Measurements from ENCODE around the gene C16orf92. TPM values are rescaled to one million over a fixed set of nuclear protein-coding genes. Genes with fewer than 3 reads are reported as not detected.

The C16orf92 gene
- total RNA-seq, 1 donor from 2014 or later = not detected

DNA sequence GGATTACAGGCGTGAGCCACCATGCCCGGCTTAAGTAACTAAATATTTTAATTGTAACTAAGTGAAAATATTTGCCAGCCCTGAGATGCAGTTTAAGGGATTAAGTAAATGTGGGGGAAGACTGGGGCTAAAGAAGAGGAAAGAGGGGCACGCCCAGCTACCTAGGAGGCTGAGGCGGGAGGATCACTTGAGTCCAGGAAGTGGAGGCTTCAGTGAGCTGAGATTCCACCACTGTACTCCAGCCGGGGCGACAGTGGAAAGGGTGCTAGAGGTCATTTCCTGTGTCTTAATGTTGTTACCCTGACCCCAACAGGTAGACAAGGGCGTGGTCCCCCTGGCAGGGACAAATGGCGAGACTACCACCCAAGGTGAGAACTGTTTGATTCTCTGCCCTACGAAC, 45.3 kb downstream of the C16orf92 start:
- Mint-ChIP-seq H3K36me3 (ENCODE audit: low read depth) (peaks cover 35% of the 10 kb centered on the region), H3K27ac (ENCODE audit: unreplicated experiment) (peak overlapping the region; percentile 73)

DNA sequence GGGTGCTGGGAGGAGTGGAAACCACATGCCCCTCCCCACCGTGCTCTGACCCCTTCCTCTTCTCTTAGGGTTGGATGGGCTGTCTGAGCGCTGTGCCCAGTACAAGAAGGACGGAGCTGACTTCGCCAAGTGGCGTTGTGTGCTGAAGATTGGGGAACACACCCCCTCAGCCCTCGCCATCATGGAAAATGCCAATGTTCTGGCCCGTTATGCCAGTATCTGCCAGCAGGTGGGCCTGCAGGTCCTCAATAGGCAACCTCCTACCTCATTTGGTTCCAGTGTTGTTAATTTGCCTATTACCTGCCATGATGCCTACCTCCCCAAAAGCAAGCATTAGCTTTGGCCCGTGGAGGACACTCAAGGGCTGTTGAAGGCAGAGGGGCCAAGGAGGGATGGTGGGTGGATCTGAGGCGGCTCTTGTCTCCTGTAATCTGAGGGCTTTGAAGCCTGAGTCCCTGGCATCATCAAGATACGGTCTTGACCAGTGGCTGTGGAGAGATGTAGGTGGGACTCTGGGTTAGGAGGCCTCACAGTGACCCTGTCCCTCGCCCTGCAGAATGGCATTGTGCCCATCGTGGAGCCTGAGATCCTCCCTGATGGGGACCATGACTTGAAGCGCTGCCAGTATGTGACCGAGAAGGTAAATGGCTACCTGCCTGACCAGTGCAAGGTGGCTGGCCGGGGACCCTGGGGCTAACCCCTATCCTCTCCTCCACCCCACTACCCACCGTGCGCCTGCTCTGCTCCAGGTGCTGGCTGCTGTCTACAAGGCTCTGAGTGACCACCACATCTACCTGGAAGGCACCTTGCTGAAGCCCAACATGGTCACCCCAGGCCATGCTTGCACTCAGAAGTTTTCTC, 46.0 kb downstream of the C16orf92 start:
- peak overlapping the region; percentile 73 for H3K27ac Mint-ChIP-seq (ENCODE audit: unreplicated experiment)

More for the DNA sequence above, 45.3 kb downstream of the C16orf92 start:
- peaks cover 51% of the 10 kb centered on the region for H3K4me1 Mint-ChIP-seq (ENCODE audit: low read depth)
- no peaks in the 10 kb centered on the region for H3K9me3 Mint-ChIP-seq (ENCODE audit: low read depth)
- no peak for DNase-seq (ENCODE audit: low spot score)
- H3K4me3 Mint-ChIP-seq (ENCODE audit: unreplicated experiment) = peak overlapping the region; percentile 58
- no peaks in the 10 kb centered on the region for H3K27me3 Mint-ChIP-seq (ENCODE audit: low read depth)
- TF ChIP-seq, protein P1, sequence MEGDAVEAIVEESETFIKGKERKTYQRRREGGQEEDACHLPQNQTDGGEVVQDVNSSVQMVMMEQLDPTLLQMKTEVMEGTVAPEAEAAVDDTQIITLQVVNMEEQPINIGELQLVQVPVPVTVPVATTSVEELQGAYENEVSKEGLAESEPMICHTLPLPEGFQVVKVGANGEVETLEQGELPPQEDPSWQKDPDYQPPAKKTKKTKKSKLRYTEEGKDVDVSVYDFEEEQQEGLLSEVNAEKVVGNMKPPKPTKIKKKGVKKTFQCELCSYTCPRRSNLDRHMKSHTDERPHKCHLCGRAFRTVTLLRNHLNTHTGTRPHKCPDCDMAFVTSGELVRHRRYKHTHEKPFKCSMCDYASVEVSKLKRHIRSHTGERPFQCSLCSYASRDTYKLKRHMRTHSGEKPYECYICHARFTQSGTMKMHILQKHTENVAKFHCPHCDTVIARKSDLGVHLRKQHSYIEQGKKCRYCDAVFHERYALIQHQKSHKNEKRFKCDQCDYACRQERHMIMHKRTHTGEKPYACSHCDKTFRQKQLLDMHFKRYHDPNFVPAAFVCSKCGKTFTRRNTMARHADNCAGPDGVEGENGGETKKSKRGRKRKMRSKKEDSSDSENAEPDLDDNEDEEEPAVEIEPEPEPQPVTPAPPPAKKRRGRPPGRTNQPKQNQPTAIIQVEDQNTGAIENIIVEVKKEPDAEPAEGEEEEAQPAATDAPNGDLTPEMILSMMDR (IDR thresholded peaks at IDR 0.05) = no peak

DNA sequence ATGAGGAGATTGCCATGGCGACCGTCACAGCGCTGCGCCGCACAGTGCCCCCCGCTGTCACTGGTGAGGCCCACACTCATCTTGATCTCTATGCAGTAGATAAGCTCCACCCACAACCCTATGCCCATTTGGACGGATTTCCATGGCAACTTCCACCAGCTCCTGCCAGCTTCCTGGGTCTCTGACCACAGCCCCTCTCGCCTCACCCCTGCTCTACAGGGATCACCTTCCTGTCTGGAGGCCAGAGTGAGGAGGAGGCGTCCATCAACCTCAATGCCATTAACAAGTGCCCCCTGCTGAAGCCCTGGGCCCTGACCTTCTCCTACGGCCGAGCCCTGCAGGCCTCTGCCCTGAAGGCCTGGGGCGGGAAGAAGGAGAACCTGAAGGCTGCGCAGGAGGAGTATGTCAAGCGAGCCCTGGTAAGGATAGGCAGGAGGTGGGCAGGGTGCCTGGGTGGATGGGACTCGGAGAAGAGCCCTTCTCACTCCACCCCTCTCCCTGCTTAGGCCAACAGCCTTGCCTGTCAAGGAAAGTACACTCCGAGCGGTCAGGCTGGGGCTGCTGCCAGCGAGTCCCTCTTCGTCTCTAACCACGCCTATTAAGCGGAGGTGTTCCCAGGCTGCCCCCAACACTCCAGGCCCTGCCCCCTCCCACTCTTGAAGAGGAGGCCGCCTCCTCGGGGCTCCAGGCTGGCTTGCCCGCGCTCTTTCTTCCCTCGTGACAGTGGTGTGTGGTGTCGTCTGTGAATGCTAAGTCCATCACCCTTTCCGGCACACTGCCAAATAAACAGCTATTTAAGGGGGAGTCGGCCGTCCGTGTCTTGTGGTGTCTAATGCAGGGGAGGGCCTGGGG, 46.8 kb downstream of the C16orf92 start:
- Mint-ChIP-seq H3K27ac (ENCODE audit: unreplicated experiment) (peak overlapping the region; percentile 59), H3K36me3 (ENCODE audit: low read depth) (peaks cover 38% of the 10 kb centered on the region), H3K4me1 (ENCODE audit: low read depth) (peaks cover 46% of the 10 kb centered on the region), H3K9me3 (ENCODE audit: low read depth) (no peaks in the 10 kb centered on the region), H3K4me3 (ENCODE audit: unreplicated experiment) (peak overlapping the region; percentile 44), H3K27me3 (ENCODE audit: low read depth) (no peaks in the 10 kb centered on the region)
- DNase-seq (ENCODE audit: low spot score) = no peak
- TF ChIP-seq, protein P1 (IDR thresholded peaks at IDR 0.05) = no peak

More for the DNA sequence above, 46.0 kb downstream of the C16orf92 start:
- Mint-ChIP-seq H3K36me3 (ENCODE audit: low read depth) (peaks cover 38% of the 10 kb centered on the region), H3K4me1 (ENCODE audit: low read depth) (peaks cover 47% of the 10 kb centered on the region), H3K27me3 (ENCODE audit: low read depth) (no peaks in the 10 kb centered on the region), H3K9me3 (ENCODE audit: low read depth) (no peaks in the 10 kb centered on the region), H3K4me3 (ENCODE audit: unreplicated experiment) (peak overlapping the region; percentile 58)
- no peak for DNase-seq (ENCODE audit: low spot score)
- TF ChIP-seq, protein P1 (IDR thresholded peaks at IDR 0.05) = peak; percentile 73

DNA sequence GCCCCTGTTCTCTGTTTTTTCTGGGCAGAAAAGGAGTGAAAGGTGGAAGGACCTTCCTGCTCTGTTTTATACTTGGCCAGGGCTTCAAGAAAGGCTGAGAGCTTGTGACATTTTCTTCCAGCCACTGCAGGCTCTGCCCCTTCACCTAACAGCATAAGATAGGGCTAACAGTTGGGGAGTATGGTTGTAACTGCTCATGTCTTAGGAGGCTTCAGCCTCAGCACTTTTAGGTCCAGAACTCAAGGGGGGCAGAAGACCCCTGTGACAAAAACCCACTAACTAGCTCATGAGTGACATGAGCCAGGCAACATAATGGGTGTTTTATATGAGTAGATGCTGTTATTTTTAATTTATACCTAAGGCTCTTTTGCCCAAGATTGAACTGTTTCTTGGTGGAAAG, 47.5 kb downstream of the C16orf92 start:
- peaks cover 51% of the 10 kb centered on the region for H3K4me1 Mint-ChIP-seq (ENCODE audit: low read depth)
- TF ChIP-seq, protein P1 (IDR thresholded peaks at IDR 0.05) = no peak
- peaks cover 38% of the 10 kb centered on the region for H3K36me3 Mint-ChIP-seq (ENCODE audit: low read depth)
- peak overlapping the region; percentile 44 for H3K4me3 Mint-ChIP-seq (ENCODE audit: unreplicated experiment)
- no peaks in the 10 kb centered on the region for H3K9me3 Mint-ChIP-seq (ENCODE audit: low read depth)
- peak overlapping the region; percentile 54 for H3K27ac Mint-ChIP-seq (ENCODE audit: unreplicated experiment)
- no peaks in the 10 kb centered on the region for H3K27me3 Mint-ChIP-seq (ENCODE audit: low read depth)
- DNase-seq (ENCODE audit: low spot score) = no peak

Other genes with a start within 250 kb of the C16orf92 start
- not detected in 3 replicates for gene ZG16, start 244.9 kb upstream of the C16orf92 start, total RNA-seq
- gene KIF22, start 232.4 kb upstream of the C16orf92 start, total RNA-seq = 13.5 to 24.3 TPM (median 14.1 TPM) in 3 replicates
- gene MAZ, start 216.7 kb upstream of the C16orf92 start, total RNA-seq = 318 to 359 TPM (median 358 TPM) in 3 replicates
- gene PRRT2, start 211.0 kb upstream of the C16orf92 start, total RNA-seq = 5.2 to 9.1 TPM (median 6.1 TPM) in 3 replicates
- 22.3 to 40.2 TPM (median 23.0 TPM) in 3 replicates for gene PAGR1, start 207.0 kb upstream of the C16orf92 start, total RNA-seq
- gene MVP, start 202.7 kb upstream of the C16orf92 start, total RNA-seq = 101 to 132 TPM (median 106 TPM) in 3 replicates
- 73.5 to 79.7 TPM (median 78.3 TPM) in 3 replicates for gene CDIPT, start 160.0 kb upstream of the C16orf92 start, total RNA-seq
- 10.9 to 17.0 TPM (median 16.3 TPM) in 3 replicates for gene SEZ6L2, start 123.6 kb upstream of the C16orf92 start, total RNA-seq
- gene ASPHD1, start 122.7 kb upstream of the C16orf92 start, total RNA-seq = 2.4 to 3.2 TPM (median 2.9 TPM) in 3 replicates
- gene KCTD13, start 97.0 kb upstream of the C16orf92 start, total RNA-seq = 19.3 to 21.1 TPM (median 20.3 TPM) in 3 replicates
- gene TMEM219, start 61.1 kb upstream of the C16orf92 start, total RNA-seq = 111 to 122 TPM (median 120 TPM) in 3 replicates
- gene TAOK2, start 49.3 kb upstream of the C16orf92 start, total RNA-seq = 50.0 to 56.6 TPM (median 50.1 TPM) in 3 replicates
- gene HIRIP3, start 27.6 kb upstream of the C16orf92 start, total RNA-seq = 8.4 to 14.0 TPM (median 9.9 TPM) in 3 replicates
- 57.1 to 68.5 TPM (median 64.6 TPM) in 3 replicates for gene INO80E, start 27.0 kb upstream of the C16orf92 start, total RNA-seq
- 0.15 to 0.29 TPM in 2 of 3 replicates, not detected in the other for gene DOC2A, start 12.2 kb upstream of the C16orf92 start, total RNA-seq
- gene TLCD3B, start 8.1 kb downstream of the C16orf92 start, total RNA-seq = 0.28 to 0.77 TPM (median 0.44 TPM) in 3 replicates
- 865 to 1,101 TPM (median 1,094 TPM) in 3 replicates for gene ALDOA, start 42.6 kb downstream of the C16orf92 start, total RNA-seq
- gene PPP4C, start 52.8 kb downstream of the C16orf92 start, total RNA-seq = 81.0 to 90.3 TPM (median 84.7 TPM) in 3 replicates
- gene TBX6, start 68.7 kb downstream of the C16orf92 start, total RNA-seq = 0.34 to 0.59 TPM (median 0.55 TPM) in 3 replicates
- gene YPEL3, start 73.0 kb downstream of the C16orf92 start, total RNA-seq = 23.3 to 31.9 TPM (median 28.1 TPM) in 3 replicates
- gene GDPD3, start 90.3 kb downstream of the C16orf92 start, total RNA-seq = 1.9 to 3.2 TPM (median 2.2 TPM) in 3 replicates
- 40.9 to 42.0 TPM (median 41.9 TPM) in 3 replicates for gene MAPK3, start 100.0 kb downstream of the C16orf92 start, total RNA-seq
- 2.2 to 3.0 TPM (median 2.9 TPM) in 3 replicates for gene CORO1A, start 160.4 kb downstream of the C16orf92 start, total RNA-seq
- gene BOLA2B, start 170.5 kb downstream of the C16orf92 start, total RNA-seq = 86.5 to 101 TPM (median 97.5 TPM) in 3 replicates
- 16.1 to 44.4 TPM (median 36.9 TPM) in 3 replicates for gene SLX1A, start 170.7 kb downstream of the C16orf92 start, total RNA-seq
- 14.1 to 16.6 TPM (median 14.7 TPM) in 3 replicates for gene SULT1A3, start 176.1 kb downstream of the C16orf92 start, total RNA-seq
- 5.6 to 9.9 TPM (median 9.8 TPM) in 3 replicates for gene NPIPB13, start 225.3 kb downstream of the C16orf92 start, total RNA-seq

All from chondrocyte (in vitro differentiated cells).